HEK293T (cell line): ENCODE data around the gene SORT1.

ENCODE experiments used
- CTCF ChIA-PET: fragments of 350-600 bp; formaldehyde crosslinking; extraction: SDS; loops from one replicate; lab custom pipeline; 2021; ENCODE audit warnings: antibody characterized with exemption, inconsistent platforms; lab: Yijun Ruan, JAX
- POLR2A ChIA-PET: fragments of 350-600 bp; formaldehyde crosslinking; extraction: SDS; loops from one replicate; lab custom pipeline; 2020; ENCODE audit warnings: antibody characterized with exemption, inconsistent platforms; lab: Yijun Ruan, JAX
- DNase-seq: peaks from one replicate; pipeline ENCODE4 v3.0.0; 2012; ENCODE audit warnings: mixed read lengths; ENCODE audit errors: extremely low spot score
- ARNT ChIP-seq: fragments of 450-650 bp; IDR thresholded peaks from 2 replicates; pipeline ENCODE4 v1.6.1; 2017; ENCODE audit warnings: mild to moderate bottlenecking
- BHLHE40 ChIP-seq: fragments of 450-650 bp; IDR thresholded peaks from 2 replicates; pipeline ENCODE4 v1.6.1; 2016; ENCODE audit warnings: mild to moderate bottlenecking, moderate library complexity, borderline replicate concordance
- CTBP1 ChIP-seq: fragments of 450-650 bp; IDR thresholded peaks from 2 replicates; pipeline ENCODE4 v1.6.1; 2016; ENCODE audit warnings: borderline replicate concordance
- ELF4 ChIP-seq: fragments of 450-650 bp; IDR thresholded peaks from 2 replicates; pipeline ENCODE4 v1.6.1; 2017; ENCODE audit warnings: antibody characterized with exemption
- FOXA1 ChIP-seq: fragments of 450-650 bp; IDR thresholded peaks from 2 replicates; pipeline ENCODE4 v1.6.1; 2016; ENCODE audit warnings: mild to moderate bottlenecking
- FOXK2 ChIP-seq: fragments of 450-650 bp; IDR thresholded peaks from 2 replicates; pipeline ENCODE4 v1.6.1; 2016; ENCODE audit warnings: mild to moderate bottlenecking
- FOXM1 ChIP-seq: fragments of 450-650 bp; IDR thresholded peaks from 2 replicates; pipeline ENCODE4 v1.6.1; 2017; ENCODE audit warnings: mild to moderate bottlenecking, borderline replicate concordance
- HDGF ChIP-seq: fragments of 450-650 bp; IDR thresholded peaks from 2 replicates; pipeline ENCODE4 v1.6.1; 2017; ENCODE audit warnings: antibody characterized with exemption, borderline replicate concordance
- L3MBTL2 ChIP-seq: fragments of 450-650 bp; conservative IDR thresholded peaks from 2 replicates; pipeline ENCODE4 v1.6.1; 2016; ENCODE audit warnings: mild to moderate bottlenecking
- LEF1 ChIP-seq: fragments of 450-650 bp; IDR thresholded peaks from 2 replicates; pipeline ENCODE4 v1.6.1; 2017; ENCODE audit warnings: mild to moderate bottlenecking, borderline replicate concordance
- NFRKB ChIP-seq: fragments of 450-650 bp; IDR thresholded peaks from 2 replicates; pipeline ENCODE4 v1.6.1; 2016; ENCODE audit warnings: mild to moderate bottlenecking, moderate library complexity
- SP1 ChIP-seq: fragments of 450-650 bp; IDR thresholded peaks from 2 replicates; pipeline ENCODE4 v1.6.1; 2017
- SUZ12 ChIP-seq: fragments of 450-650 bp; IDR thresholded peaks from 2 replicates; pipeline ENCODE4 v1.6.1; 2016; ENCODE audit warnings: mild to moderate bottlenecking
- TARDBP ChIP-seq: fragments of 450-650 bp; IDR thresholded peaks from 2 replicates; pipeline ENCODE4 v1.6.1; 2016
- ZNF384 ChIP-seq: fragments of 450-650 bp; IDR thresholded peaks from 2 replicates; pipeline ENCODE4 v1.6.1; 2016
- TF ChIP-seq, protein P1 (sequence below): fragments of 450-650 bp; IDR thresholded peaks from 2 replicates; pipeline ENCODE4 v1.6.1; 2016

SORT1 gene

DNA sequence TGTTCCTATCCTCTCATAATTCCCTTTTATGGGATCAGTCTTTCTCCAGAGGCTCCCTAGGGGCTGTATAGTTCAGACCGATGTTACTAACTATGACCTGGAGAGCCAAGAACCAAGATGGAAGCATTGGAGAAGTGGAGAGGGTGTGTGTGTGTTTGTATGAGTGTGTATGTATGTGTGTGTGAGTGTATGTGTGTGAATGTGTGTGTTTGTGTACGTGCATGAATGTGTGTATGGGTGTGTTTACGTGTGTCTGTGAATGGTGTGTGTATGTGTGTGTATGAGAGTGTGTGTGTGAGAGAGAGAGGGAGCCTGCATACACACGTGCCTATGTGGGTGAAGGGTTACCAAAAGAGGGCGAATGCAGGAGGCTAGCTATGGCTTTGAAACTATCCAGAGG, 95.8 kb downstream of the SORT1 start:
- no peak for DNase-seq
- TF ChIP-seq ARNT, result no peak
- TF ChIP-seq SUZ12, result no peak
- no peak for TF ChIP-seq HDGF
- TF ChIP-seq SP1, result no peak
- no peak for TF ChIP-seq ZNF384
- TF ChIP-seq L3MBTL2, result no peak
- TF ChIP-seq LEF1, result no peak
- no peak for TF ChIP-seq FOXA1
- no peak for TF ChIP-seq TARDBP
- TF ChIP-seq NFRKB, result no peak
- no peak for TF ChIP-seq ELF4
- TF ChIP-seq CTBP1, result no peak
- no peak for TF ChIP-seq BHLHE40
- TF ChIP-seq FOXK2, result no peak
- TF ChIP-seq FOXM1, result no peak
- TF ChIP-seq, protein P1, sequence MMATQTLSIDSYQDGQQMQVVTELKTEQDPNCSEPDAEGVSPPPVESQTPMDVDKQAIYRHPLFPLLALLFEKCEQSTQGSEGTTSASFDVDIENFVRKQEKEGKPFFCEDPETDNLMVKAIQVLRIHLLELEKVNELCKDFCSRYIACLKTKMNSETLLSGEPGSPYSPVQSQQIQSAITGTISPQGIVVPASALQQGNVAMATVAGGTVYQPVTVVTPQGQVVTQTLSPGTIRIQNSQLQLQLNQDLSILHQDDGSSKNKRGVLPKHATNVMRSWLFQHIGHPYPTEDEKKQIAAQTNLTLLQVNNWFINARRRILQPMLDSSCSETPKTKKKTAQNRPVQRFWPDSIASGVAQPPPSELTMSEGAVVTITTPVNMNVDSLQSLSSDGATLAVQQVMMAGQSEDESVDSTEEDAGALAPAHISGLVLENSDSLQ, result no peak
- ChIA-PET POLR2A (no interaction called here), CTCF (no interaction called here)

DNA sequence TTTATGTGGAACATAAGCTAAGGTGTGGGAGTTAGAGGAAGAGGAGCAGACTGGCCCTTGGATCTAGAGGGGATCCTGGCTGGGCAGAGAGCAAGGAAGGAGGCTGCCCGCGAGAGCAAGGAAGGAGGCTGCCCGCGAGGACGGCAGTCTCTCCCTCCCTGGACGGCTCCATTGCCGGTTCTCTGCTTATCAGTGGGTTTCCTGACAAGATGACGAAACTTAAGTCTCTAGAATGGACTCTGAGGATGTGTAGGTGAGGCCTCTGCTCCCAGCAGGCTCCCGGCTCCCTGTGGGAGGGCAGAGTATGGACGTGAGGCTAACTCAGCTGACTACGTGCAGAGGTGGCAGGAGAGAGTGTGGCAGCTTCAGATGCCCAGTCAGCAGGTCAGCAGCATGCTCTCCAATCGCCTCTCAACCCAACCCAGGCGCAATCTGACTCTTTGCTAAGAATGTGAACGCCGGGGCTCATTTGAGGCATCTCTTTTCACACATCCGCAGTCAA, 97.0 kb downstream of the SORT1 start:
- no peak for TF ChIP-seq CTBP1
- no peak for TF ChIP-seq L3MBTL2
- TF ChIP-seq ZNF384, result no peak
- no peak for TF ChIP-seq ARNT
- TF ChIP-seq HDGF, result no peak
- TF ChIP-seq SP1, result no peak
- no peak for TF ChIP-seq FOXM1
- TF ChIP-seq BHLHE40, result no peak
- no peak for TF ChIP-seq ELF4
- ChIA-PET CTCF (no interaction called here), POLR2A (no interaction called here)
- no peak for DNase-seq

DNA sequence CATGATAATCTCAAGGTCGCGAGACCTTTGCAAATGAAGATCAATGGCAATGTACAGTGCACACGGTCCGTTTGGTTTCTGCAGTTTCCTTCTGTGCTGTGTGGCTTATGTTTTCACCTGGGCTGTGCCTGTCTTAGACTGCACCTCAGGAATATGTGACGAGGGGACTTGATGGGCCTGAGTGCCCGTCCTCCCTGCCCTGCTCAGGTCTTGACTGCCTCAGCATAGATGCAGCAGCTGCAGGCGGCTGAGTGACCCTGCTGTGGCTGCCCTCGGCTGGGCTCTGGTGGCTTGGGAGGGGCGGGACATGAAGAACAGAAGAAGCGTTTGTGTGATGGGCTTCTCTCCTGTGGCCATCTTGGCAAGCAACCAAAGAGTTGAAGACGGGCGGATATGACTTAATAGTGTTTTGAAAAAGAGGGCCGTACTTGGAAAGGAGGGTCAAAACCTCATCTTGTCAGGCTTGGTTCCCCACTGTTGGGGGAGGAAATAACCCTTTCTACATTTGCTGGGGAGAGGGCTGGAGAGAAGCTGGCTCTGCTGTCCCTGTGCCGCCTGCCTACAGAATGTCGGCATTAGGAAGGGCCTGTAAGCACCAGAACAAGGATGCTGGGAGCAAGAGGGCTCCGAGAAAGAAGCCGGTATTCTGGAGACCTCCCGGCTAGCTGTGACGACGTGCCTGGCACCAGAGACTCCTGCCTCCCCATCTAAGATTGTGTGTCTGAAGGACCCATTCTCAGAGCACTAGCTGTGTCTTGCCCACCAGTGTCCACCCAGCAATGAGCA, 98.0 kb downstream of the SORT1 start:
- no peak for TF ChIP-seq LEF1
- TF ChIP-seq SUZ12, result no peak
- no peak for TF ChIP-seq HDGF
- TF ChIP-seq FOXK2, result no peak
- TF ChIP-seq FOXM1, result no peak
- TF ChIP-seq CTBP1, result no peak
- TF ChIP-seq NFRKB, result no peak
- TF ChIP-seq TARDBP, result no peak
- no peak for TF ChIP-seq FOXA1
- TF ChIP-seq ZNF384, result no peak
- TF ChIP-seq BHLHE40, result no peak
- TF ChIP-seq L3MBTL2, result no peak
- no peak for TF ChIP-seq ARNT
- no peak for TF ChIP-seq SP1
- no peak for TF ChIP-seq ELF4
- TF ChIP-seq, protein P1, result no peak

DNA sequence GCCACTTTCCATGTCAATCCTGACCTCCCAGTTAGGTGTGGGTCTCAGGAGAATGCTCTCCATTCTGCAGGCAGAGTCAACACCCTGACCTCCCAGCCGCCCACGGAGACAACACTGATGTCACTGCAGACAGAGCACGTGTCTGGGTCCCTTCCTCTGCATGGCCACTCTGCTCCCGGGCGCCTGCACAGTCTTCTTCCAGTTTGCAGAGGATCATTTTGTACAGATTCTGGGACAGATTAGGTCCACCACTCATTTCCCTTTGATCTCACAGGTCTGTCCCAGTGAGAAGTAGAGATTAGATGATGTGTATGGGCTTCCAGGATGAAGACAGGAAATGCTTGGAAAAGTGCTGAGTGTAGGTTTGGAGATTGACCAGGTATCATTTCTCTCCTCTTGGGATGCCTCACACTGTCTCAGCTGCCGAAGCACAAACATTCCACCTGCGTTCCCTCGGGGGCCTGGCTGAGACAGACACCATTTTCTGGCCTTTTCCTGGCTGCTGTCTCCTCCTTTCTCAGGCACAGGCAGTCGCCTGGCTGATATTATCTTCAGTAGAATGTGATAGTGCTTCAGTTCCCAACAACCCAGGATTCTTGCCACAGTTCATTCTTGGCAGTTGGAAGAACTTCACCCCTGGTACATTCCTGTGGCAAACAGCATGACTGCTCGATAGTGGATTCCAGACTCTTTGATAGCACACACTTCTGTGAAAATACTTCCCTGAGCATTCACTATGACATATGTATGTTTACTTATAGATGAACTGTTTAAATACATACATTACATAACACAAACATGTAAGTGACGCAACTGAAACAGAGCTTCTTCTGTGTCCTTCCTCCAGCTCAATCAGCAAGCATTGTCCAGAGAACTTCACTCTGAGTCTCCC, 98.8 kb downstream of the SORT1 start:
- CTCF ChIA-PET, result no interaction called here
- DNase-seq, result no peak
- POLR2A ChIA-PET, result no interaction called here
- TF ChIP-seq NFRKB (no peak), L3MBTL2 (peak; percentile 52; the same call in 1 of the 2 replicates), BHLHE40 (no peak), FOXA1 (no peak), ARNT (no peak), TARDBP (no peak)

More for the DNA sequence above, 98.0 kb downstream of the SORT1 start:
- ChIA-PET CTCF (no interaction called here), POLR2A (no interaction called here)
- DNase-seq, result no peak

DNA sequence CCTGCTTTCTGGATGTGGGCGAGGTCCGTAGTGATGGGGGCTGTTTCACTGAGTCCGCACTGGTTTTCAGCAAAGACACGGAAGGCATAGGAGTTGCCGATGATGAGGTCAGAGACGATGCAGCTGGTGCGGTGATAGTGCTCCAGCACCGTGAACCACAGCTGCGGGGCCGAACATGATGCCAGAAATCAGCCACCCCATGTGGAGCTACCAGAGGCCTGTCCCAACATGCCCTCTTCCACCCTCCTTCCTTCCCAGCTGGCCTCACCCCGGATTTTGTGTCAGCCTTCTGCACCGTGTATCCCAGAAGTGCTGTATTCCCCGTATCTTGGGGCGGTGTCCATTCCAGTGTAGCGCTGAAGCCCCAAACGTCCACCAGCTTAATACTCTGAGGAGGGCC, 100.9 kb downstream of the SORT1 start:
- no peak for DNase-seq
- POLR2A ChIA-PET, result interaction anchor here (1.2 to 2.5 kb wide), 3 partner anchors 12 to 101 kb away, joined by 3 to 13 read pairs (median 4); partner anchors contain the start of genes PSRC1 and SORT1
- no peak for TF ChIP-seq ELF4
- no peak for TF ChIP-seq SP1
- CTCF ChIA-PET, result no interaction called here

DNA sequence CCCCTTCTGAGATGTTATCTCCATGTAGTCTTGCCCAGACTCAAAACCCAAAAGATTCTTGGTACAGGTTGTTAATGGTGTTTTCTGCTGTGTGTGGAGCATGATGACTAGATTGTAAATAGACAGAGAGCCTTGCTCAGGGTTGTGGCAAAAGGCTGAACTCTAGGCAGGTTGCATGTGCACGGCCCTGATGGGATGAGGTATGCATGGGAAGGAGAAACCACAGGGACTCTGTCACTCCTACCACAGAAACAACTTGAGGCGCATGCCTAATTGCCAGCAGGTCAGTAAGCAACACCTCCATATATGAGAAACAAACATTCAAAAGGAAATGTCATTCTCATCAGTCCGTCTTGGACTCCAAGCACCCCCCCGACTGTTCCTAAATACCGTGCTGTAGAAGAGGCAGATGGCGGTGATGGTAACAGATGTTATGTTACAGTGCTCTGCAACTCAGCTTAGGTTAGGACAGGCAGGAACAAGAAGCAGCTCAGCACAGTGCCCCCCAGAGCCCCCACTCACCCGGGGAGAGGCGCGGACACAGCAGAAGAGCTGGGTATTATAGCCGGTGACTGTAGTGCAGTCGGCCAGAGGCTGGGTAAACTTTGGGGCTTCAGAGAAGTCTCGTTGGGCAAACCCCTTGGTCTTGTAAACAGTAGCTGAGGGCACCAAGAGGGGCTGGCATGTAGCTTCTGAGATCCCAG, 101.9 kb downstream of the SORT1 start:
- ChIA-PET POLR2A (interaction anchor here (1.2 to 2.5 kb wide), 3 partner anchors 11 to 102 kb away, joined by 3 to 13 read pairs (median 4); partner anchors contain the start of genes PSRC1 and SORT1), CTCF (no interaction called here)
- DNase-seq, result no peak
- TF ChIP-seq FOXA1 (no peak), CTBP1 (no peak), SP1 (no peak), ARNT (no peak), FOXM1 (no peak)
